ENCODE measurements around the gene MED13L. TPM values are rescaled to one million over a fixed set of nuclear protein-coding genes. Genes with fewer than 3 reads are reported as not detected.
A peak's percentile ranks its signal among the peaks of the same experiment; 100 is the strongest.

The MED13L gene
- total RNA-seq, 2 experiments from 2014 or later = 42.4 to 46.0 TPM

DNA sequence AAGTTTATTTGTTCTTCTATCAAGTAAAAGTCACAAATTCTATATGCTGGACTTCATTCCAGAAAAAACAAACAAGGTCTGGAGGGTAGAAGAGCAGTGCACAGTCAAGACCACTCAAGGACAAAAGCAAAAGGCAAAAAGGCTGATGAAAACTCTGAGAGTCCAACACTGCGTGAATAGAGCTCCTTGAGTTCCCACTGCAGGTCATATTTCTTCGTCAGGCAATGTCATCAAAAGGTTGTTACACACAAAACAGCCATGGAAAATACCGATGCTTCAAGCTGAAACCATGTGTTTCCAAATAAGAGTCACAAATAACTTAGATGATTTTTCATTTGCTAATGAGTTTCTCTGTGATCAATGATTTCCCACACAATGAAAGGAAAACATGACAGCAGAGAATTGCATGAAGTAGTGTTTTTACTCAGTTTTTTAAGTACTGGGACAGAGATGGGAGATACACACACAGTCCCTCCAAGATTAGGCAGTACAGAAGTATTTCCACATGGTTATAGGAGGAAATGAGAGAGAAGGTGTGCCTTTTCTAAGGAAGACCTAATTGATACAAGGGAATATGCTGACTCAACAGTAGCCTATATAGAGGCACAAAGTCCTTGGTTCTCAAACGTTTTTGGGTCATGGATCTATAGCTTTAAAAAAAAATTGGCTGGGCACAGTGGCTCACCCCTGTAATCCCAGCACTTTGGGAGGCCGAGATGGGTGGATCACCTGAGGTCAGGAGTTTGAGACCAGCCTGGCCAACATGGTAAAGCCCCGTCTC lies 177.7 kb downstream of the MED13L start:
- CTCF ChIA-PET = interaction anchor here (1.9 kb wide), 1 partner anchor 136 kb away, joined by 5 read pairs; no protein-coding TSS in a partner anchor
- Mint-ChIP-seq H3K4me1 (ENCODE audit: low read depth) (peaks cover 29% of the 10 kb centered on the region), H3K27me3 (ENCODE audit: low read depth) (no peaks in the 10 kb centered on the region), H3K36me3 (ENCODE audit: low read depth) (peaks cover 5% of the 10 kb centered on the region), H3K4me3 (no peak overlapping the region), H3K27ac (peak overlapping the region; percentile 48), H3K9me3 (no peaks in the 10 kb centered on the region)
- DNase-seq = peak; percentile 15
- intact Hi-C loops (cut with micrococcal nuclease) = no loop called here

DNA sequence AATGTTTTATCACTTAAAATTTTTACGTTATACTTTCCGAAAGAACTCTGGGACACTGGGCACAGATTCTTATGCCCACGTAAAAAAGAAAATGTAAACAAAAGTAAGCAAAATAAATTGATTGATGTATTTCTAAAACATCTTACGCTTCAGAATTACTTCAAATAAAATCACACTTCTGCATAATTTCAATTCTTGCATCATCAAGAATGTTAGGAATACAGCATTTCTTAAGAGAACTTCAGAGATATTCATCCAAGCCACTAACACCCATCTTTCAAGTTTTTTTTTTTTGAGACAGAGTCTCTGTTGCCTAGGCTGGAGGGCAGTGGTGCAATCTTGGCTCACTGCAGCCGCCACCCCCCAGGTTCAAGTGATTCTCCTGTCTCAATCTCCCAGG lies 180.6 kb downstream of the MED13L start:
- peaks cover 5% of the 10 kb centered on the region for H3K36me3 Mint-ChIP-seq (ENCODE audit: low read depth)
- H3K27ac Mint-ChIP-seq = no peak overlapping the region
- peaks cover 33% of the 10 kb centered on the region for H3K4me1 Mint-ChIP-seq (ENCODE audit: low read depth)
- no peaks in the 10 kb centered on the region for H3K9me3 Mint-ChIP-seq
- DNase-seq = no peak
- no peaks in the 10 kb centered on the region for H3K27me3 Mint-ChIP-seq (ENCODE audit: low read depth)
- H3K4me3 Mint-ChIP-seq = no peak overlapping the region
- intact Hi-C loops (cut with micrococcal nuclease) = no loop called here
- CTCF ChIA-PET = no interaction called here

DNA sequence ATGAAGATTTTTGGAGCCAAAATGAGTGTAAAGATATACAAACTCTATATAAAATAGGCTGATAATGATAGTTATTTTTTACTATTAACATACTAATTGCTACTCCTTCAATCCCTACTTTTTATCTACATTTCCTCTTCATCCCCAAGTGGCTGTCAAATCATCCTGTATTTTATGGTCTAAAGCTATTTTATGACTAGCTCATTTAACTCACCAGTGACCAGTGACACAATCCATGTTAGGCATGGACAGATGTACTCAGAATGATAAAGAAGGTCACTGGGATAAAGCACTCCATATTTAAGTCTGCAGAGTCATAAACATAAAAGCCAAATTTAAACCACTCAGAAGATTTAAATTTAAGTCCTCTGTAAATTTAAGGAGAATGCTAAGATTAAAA lies 183.0 kb downstream of the MED13L start:
- Mint-ChIP-seq H3K27me3 (ENCODE audit: low read depth) (no peaks in the 10 kb centered on the region), H3K9me3 (no peaks in the 10 kb centered on the region), H3K27ac (no peak overlapping the region), H3K4me3 (no peak overlapping the region), H3K36me3 (ENCODE audit: low read depth) (peaks cover 11% of the 10 kb centered on the region), H3K4me1 (ENCODE audit: low read depth) (peaks cover 29% of the 10 kb centered on the region)
- intact Hi-C loops (cut with micrococcal nuclease) = loop anchor here (2.0 kb wide), 1 partner anchor 26 kb away; no protein-coding TSS in a partner anchor
- DNase-seq = no peak
- CTCF ChIA-PET = interaction anchor here (1.1 kb wide), 1 partner anchor 27 kb away, joined by 3 read pairs; no protein-coding TSS in a partner anchor

DNA sequence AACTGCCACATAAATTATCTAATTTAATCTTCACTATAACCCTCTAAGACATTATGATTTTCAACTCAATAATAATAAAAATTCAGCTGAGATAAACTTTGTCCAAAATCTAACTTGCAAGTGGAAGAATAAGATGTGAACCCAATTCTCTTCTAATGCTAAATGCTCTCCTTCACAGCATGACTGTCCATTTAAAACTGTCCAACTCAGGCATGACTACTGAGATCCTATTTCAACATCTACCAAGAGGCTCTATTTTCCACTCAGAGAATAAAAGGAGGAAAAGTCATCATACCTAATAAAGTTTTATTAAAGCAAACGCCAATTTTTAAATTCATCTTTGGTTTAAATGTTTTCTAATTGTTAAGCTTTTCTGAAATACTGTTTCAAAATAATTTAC lies 183.6 kb downstream of the MED13L start:
- Mint-ChIP-seq H3K27ac (no peak overlapping the region), H3K36me3 (ENCODE audit: low read depth) (peaks cover 11% of the 10 kb centered on the region), H3K9me3 (no peaks in the 10 kb centered on the region), H3K4me3 (no peak overlapping the region), H3K4me1 (ENCODE audit: low read depth) (peaks cover 25% of the 10 kb centered on the region), H3K27me3 (ENCODE audit: low read depth) (no peaks in the 10 kb centered on the region)
- DNase-seq = no peak
- intact Hi-C loops (cut with micrococcal nuclease) = loop anchor here (2.0 kb wide), 1 partner anchor 27 kb away; no protein-coding TSS in a partner anchor
- CTCF ChIA-PET = interaction anchor here (1.1 kb wide), 1 partner anchor 26 kb away, joined by 3 read pairs; no protein-coding TSS in a partner anchor

DNA sequence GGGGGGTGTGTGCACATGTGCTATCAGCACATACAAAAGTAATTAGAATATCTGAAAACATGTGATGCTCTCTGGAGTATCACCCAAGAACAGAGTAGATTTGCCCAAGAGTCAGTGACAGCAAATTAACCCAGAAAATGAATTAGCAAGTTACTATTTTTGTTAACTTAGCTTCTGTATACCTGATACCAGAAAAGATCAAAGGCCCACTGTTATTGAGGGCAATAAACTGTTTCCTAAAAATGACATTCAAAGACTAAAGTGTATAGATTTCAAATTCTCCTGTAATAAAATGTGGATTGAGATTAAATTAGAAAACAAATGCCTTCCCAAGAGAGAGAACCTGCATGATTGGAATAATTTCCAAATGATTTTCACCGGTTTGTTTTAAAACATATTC lies 184.7 kb downstream of the MED13L start:
- no peak for DNase-seq
- Mint-ChIP-seq H3K9me3 (no peaks in the 10 kb centered on the region), H3K4me3 (no peak overlapping the region), H3K27ac (no peak overlapping the region), H3K36me3 (ENCODE audit: low read depth) (peaks cover 16% of the 10 kb centered on the region), H3K4me1 (ENCODE audit: low read depth) (peaks cover 36% of the 10 kb centered on the region), H3K27me3 (ENCODE audit: low read depth) (no peaks in the 10 kb centered on the region)
- intact Hi-C loops (cut with micrococcal nuclease) = no loop called here
- CTCF ChIA-PET = interaction anchor here (1.3 kb wide), 1 partner anchor 36 kb away, joined by 3 read pairs; no protein-coding TSS in a partner anchor

DNA sequence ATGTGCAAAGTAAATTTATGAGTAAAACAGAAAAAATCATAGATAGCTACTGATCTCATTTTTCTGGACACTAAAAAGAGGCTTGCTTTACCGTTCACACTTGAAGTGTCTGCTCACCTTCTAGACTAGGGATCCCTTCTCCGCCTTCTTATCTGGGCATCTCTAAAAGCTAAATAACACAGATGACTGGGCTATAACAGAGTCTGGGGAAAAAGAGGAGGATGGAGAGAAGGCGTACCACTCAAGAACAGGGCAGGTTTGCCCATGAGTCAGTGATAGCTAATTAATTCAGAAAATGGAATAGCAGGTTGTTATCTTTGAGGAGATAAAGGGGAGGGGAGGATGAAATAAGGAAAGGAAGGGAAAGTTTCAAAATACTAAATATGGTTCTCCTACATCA lies 185.3 kb downstream of the MED13L start:
- intact Hi-C loops (cut with micrococcal nuclease) = no loop called here
- Mint-ChIP-seq H3K4me3 (no peak overlapping the region), H3K27ac (no peak overlapping the region), H3K9me3 (no peaks in the 10 kb centered on the region), H3K4me1 (ENCODE audit: low read depth) (peaks cover 42% of the 10 kb centered on the region), H3K27me3 (ENCODE audit: low read depth) (no peaks in the 10 kb centered on the region), H3K36me3 (ENCODE audit: low read depth) (peaks cover 16% of the 10 kb centered on the region)
- DNase-seq = no peak
- CTCF ChIA-PET = interaction anchor here (0.6 to 1.6 kb wide), 3 partner anchors 24 to 150 kb away, joined by 3 to 4 read pairs (median 3); no protein-coding TSS in a partner anchor

DNA sequence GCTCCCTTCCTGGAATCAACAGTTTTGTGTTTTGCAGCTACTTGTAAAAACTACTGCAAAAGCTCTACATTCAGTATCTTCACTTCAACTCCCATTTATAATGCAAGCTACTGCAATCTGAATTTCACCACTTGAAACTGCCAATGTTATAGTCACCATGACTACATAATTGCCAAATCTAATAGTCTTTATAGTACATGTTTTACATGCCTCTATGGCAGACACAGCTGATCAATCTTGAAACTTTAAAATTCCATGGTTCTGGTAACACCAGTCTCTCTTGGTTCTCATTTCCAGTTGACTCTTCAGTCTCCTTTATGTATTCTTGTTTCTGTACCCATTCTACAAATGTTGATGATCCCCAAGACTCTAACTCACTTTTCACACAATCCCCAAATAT lies 185.9 kb downstream of the MED13L start:
- Mint-ChIP-seq H3K27ac (no peak overlapping the region), H3K27me3 (ENCODE audit: low read depth) (no peaks in the 10 kb centered on the region), H3K4me1 (ENCODE audit: low read depth) (peaks cover 42% of the 10 kb centered on the region), H3K36me3 (ENCODE audit: low read depth) (peaks cover 14% of the 10 kb centered on the region), H3K9me3 (no peaks in the 10 kb centered on the region), H3K4me3 (no peak overlapping the region)
- CTCF ChIA-PET = interaction anchor here (0.8 to 1.6 kb wide), 4 partner anchors 11 to 145 kb away, joined by 3 to 4 read pairs (median 4); no protein-coding TSS in a partner anchor
- intact Hi-C loops (cut with micrococcal nuclease) = loop anchor here (1.0 kb wide), 1 partner anchor 81 kb away; no protein-coding TSS in a partner anchor
- DNase-seq = no peak

DNA sequence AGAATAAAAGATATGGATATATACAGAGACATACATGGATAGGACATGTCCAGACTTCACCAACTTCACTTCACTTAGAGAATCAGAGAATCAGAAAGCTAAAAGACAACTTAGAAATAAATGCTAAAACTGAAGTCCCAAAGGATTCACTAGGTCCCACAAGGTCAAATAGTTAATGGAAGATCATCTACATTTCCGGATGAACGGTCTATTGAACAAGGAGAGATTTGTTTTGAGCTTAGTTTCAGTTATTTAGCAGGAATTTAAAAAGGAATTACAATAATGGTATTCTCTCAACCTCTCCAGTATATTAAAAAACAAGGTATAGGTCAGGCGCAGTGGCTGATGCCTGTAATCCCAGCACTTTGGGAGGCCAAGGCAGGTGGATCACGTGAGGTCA lies 187.0 kb downstream of the MED13L start:
- Mint-ChIP-seq H3K4me1 (ENCODE audit: low read depth) (peaks cover 46% of the 10 kb centered on the region), H3K27me3 (ENCODE audit: low read depth) (no peaks in the 10 kb centered on the region), H3K4me3 (no peak overlapping the region), H3K9me3 (no peaks in the 10 kb centered on the region), H3K36me3 (ENCODE audit: low read depth) (peaks cover 11% of the 10 kb centered on the region), H3K27ac (no peak overlapping the region)
- intact Hi-C loops (cut with micrococcal nuclease) = no loop called here
- CTCF ChIA-PET = no interaction called here
- DNase-seq = no peak

DNA sequence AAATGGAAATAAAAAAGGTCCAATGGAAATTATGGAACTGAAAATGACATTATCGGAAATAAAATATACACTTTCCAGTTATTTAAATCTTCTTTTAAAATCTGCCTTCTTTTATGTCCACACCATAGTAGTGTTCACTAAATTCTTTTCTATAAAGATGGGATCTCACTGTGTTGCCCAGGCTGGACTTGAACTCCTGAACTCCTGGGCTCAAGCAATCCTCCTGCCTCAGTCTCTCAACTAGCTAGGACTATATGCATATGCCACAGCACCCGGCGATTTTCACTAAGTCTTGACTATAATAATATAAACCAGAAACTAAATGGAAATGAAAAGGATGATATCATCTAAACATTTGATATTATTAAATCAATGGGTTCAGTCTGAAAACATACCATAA lies 188.4 kb downstream of the MED13L start:
- DNase-seq = no peak
- intact Hi-C loops (cut with micrococcal nuclease) = no loop called here
- H3K27me3 Mint-ChIP-seq (ENCODE audit: low read depth) = no peaks in the 10 kb centered on the region
- no peak overlapping the region for H3K4me3 Mint-ChIP-seq
- CTCF ChIA-PET = no interaction called here
- H3K36me3 Mint-ChIP-seq (ENCODE audit: low read depth) = peaks cover 11% of the 10 kb centered on the region
- H3K27ac Mint-ChIP-seq = no peak overlapping the region
- no peaks in the 10 kb centered on the region for H3K9me3 Mint-ChIP-seq
- H3K4me1 Mint-ChIP-seq (ENCODE audit: low read depth) = peaks cover 44% of the 10 kb centered on the region

DNA sequence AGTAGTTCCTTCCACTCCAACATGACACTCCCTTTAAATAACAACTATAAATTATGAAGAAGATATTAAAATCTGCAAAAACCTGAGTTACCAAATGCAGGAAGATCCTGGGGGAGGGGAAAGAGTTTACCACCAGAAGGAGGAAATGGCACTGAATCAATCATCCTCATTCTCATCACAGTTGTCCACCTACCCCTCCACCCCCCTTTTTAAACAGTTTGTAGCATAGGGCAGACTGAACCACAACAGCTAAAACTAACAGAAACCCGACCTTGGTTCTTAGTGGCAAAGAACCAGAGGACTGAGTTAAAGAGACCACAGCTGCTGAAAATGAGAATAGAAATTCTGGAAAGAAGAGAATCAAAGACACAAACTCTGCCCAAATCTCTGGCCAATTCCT lies 189.5 kb downstream of the MED13L start:
- intact Hi-C loops (cut with micrococcal nuclease) = loop anchor here (2.0 kb wide), 1 partner anchor 47 kb away; no protein-coding TSS in a partner anchor
- no peak for DNase-seq
- Mint-ChIP-seq H3K36me3 (ENCODE audit: low read depth) (peaks cover 11% of the 10 kb centered on the region), H3K27ac (no peak overlapping the region), H3K4me3 (no peak overlapping the region), H3K4me1 (ENCODE audit: low read depth) (peaks cover 46% of the 10 kb centered on the region), H3K9me3 (no peaks in the 10 kb centered on the region), H3K27me3 (ENCODE audit: low read depth) (no peaks in the 10 kb centered on the region)
- CTCF ChIA-PET = no interaction called here

DNA sequence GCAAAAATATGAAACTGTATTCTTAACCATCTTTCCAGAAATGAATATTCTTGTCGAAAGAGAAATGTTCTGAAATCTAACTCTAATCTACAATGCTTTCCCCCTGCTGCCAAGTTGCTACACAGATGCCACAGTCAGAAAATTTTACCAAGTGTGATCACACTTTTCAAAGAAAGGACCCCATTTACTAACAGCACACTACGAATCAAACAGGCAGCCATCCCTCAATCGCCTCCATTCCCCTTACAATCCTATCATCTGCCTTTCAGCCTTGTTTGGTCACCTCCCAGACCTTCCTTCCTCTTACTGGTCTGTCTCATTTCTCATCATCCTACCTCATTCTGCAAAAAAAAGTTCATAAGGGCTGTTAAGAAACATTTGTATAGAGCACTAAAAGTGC lies 190.1 kb downstream of the MED13L start:
- Mint-ChIP-seq H3K4me1 (ENCODE audit: low read depth) (peaks cover 43% of the 10 kb centered on the region), H3K27ac (peak overlapping the region; percentile 62), H3K9me3 (no peaks in the 10 kb centered on the region), H3K4me3 (no peak overlapping the region), H3K27me3 (ENCODE audit: low read depth) (no peaks in the 10 kb centered on the region), H3K36me3 (ENCODE audit: low read depth) (peaks cover 14% of the 10 kb centered on the region)
- intact Hi-C loops (cut with micrococcal nuclease) = loop anchor here (2.0 kb wide), 1 partner anchor 47 kb away; no protein-coding TSS in a partner anchor
- CTCF ChIA-PET = interaction anchor here (1.2 kb wide), 1 partner anchor 34 kb away, joined by 4 read pairs; no protein-coding TSS in a partner anchor
- DNase-seq = peak; percentile 22

DNA sequence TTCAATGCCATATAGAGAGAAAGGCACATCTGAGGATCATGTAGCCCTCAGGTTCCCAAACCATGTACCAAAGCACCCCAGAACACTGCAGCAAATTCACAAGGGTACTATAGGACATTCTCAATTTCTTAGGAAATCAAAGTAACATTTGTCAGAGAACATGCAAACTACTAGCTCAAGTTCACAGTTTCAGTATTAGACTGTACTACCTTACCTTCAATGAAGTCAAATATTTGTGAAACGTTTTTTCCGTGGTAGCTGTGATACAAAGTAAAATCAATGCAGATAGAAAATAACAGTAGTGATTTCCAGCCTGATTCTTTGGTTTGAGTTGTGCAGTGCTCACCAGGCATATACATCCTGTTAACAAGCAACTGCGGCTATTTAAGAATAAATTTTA lies 197.1 kb downstream of the MED13L start:
- Mint-ChIP-seq H3K4me1 (ENCODE audit: low read depth) (peaks cover 15% of the 10 kb centered on the region), H3K36me3 (ENCODE audit: low read depth) (peaks cover 8% of the 10 kb centered on the region), H3K4me3 (no peak overlapping the region), H3K27me3 (ENCODE audit: low read depth) (no peaks in the 10 kb centered on the region), H3K27ac (no peak overlapping the region), H3K9me3 (no peaks in the 10 kb centered on the region)
- no peak for DNase-seq
- CTCF ChIA-PET = interaction anchor here (1.0 to 1.6 kb wide), 2 partner anchors 11 to 83 kb away, joined by 3 to 4 read pairs; no protein-coding TSS in a partner anchor
- intact Hi-C loops (cut with micrococcal nuclease) = loop anchor here (1.0 to 5.0 kb wide), 2 partner anchors 19 to 42 kb away; no protein-coding TSS in a partner anchor
